ENCODE measurements around the gene HTR4. TPM values are rescaled to one million over a fixed set of nuclear protein-coding genes. Genes with fewer than 3 reads are reported as not detected.

HTR4 gene
- total RNA-seq, 1 experiment from 2014 or later, result not detected

- ChIA-PET POLR2A (no interaction called here), RAD21 (ENCODE audit: low non-redundant PET in 1 of 2, low total read pairs in 2 of 2, uncharacterized antibody in 2 of 2, unreplicated experiment in 2 of 2) (no interaction called here), CTCF (interaction anchor here (0.5 kb wide), 1 partner anchor 833 kb away, joined by 3 read pairs; no protein-coding TSS in a partner anchor)
- no TSS peak for BruUV-seq (replicated peaks)
- H2AFZ ChIP-seq (ENCODE audit: low read depth, low read length, poor library complexity, severe bottlenecking), result no peak overlapping the region
- no peaks in the 10 kb centered on the region for H3K36me3 ChIP-seq (ENCODE audit: control insufficient read depth in 1 of 2, insufficient read depth in 2 of 2, low read length in 2 of 2)
- H3K27ac ChIP-seq (ENCODE audit: low read depth, low read length), result no peak overlapping the region
- intact Hi-C loops (cut with micrococcal nuclease), result no loop called here
- DNase-seq (ENCODE audit: low read depth, low spot score) (no peak), ATAC-seq (no peak)
- no peaks in the 10 kb centered on the region for H3K9me3 ChIP-seq (ENCODE audit: control insufficient read depth in 1 of 2, insufficient read depth in 1 of 2, low read depth in 1 of 2, low read length in 2 of 2)
- H3K79me2 ChIP-seq (ENCODE audit: insufficient read depth, low read length), result no peaks in the 10 kb centered on the region
- no peaks in the 10 kb centered on the region for H3K9me2 ChIP-seq (ENCODE audit: insufficient read depth)
- H3K27me3 ChIP-seq (ENCODE audit: insufficient read depth, low read length), result peaks cover 22% of the 10 kb centered on the region; the same call in 1 of the 2 replicates
- no peaks in the 10 kb centered on the region for H3K4me1 ChIP-seq (ENCODE audit: control insufficient read depth in 1 of 2, insufficient read depth in 2 of 2, low read length in 2 of 2)
- no peaks in the 10 kb centered on the region for H4K20me1 ChIP-seq (ENCODE audit: insufficient read depth)
- no peak overlapping the region for H3K4me3 ChIP-seq (replicated peaks in 1 of 2; ENCODE audit: low read depth in 1 of 2, low read length in 2 of 2)
- TF ChIP-seq YY1 (IDR thresholded peaks at IDR 0.05; ENCODE audit: extremely low read depth, insufficient replicate concordance, low read depth, low read length), result no peak
- no peak for TF ChIP-seq SP1 (IDR thresholded peaks at IDR 0.05; ENCODE audit: low read depth)
- TF ChIP-seq POLR2AphosphoS5 (IDR thresholded peaks at IDR 0.05; ENCODE audit: low read depth, low read length), result no peak
- no peak for TF ChIP-seq CTCF (IDR thresholded peaks at IDR 0.05 in 2 of 3, conservative IDR thresholded peaks at IDR 0.05 in 1 of 3; ENCODE audit: borderline replicate concordance in 1 of 3, insufficient read depth in 1 of 3, low read depth in 2 of 3, low read length in 2 of 3)
- no peak for TF ChIP-seq EZH2phosphoT487 (IDR thresholded peaks at IDR 0.05; ENCODE audit: borderline replicate concordance)
- TF ChIP-seq POLR2A (IDR thresholded peaks at IDR 0.05; ENCODE audit: borderline replicate concordance, extremely low read depth, insufficient read depth, insufficient read length), result no peak
- TF ChIP-seq ZFX (IDR thresholded peaks at IDR 0.05), result no peak
- no peak for TF ChIP-seq EZH2 (IDR thresholded peaks at IDR 0.05)
- TF ChIP-seq SIN3A (IDR thresholded peaks at IDR 0.05; ENCODE audit: low read depth), result no peak
- no peak for TF ChIP-seq CEBPB (IDR thresholded peaks at IDR 0.05; ENCODE audit: low read depth)
- TF ChIP-seq ELF1 (IDR thresholded peaks at IDR 0.05; ENCODE audit: borderline replicate concordance, low read depth), result no peak
- TF ChIP-seq ZBTB33 (IDR thresholded peaks at IDR 0.05; ENCODE audit: extremely low read depth, insufficient replicate concordance, low read length), result no peak
- no peak for TF ChIP-seq ZNF274 (IDR thresholded peaks at IDR 0.05; ENCODE audit: low read depth, low read length)
- TF ChIP-seq EGR1 (IDR thresholded peaks at IDR 0.05; ENCODE audit: low read depth), result no peak
- no peak for TF ChIP-seq RAD21 (IDR thresholded peaks at IDR 0.05; ENCODE audit: low read depth)
- no peak for TF ChIP-seq ATF3 (IDR thresholded peaks at IDR 0.05)
- no peak for TF ChIP-seq CBX3 (IDR thresholded peaks at IDR 0.05; ENCODE audit: low read depth)
- no peak for TF ChIP-seq SRF (IDR thresholded peaks at IDR 0.05; ENCODE audit: low read depth)
- no peak for TF ChIP-seq TCF7L2 (IDR thresholded peaks at IDR 0.05; ENCODE audit: borderline replicate concordance, extremely low read depth, insufficient read depth, insufficient read length)
- H3K9ac ChIP-seq (ENCODE audit: low read length), result no peak overlapping the region
- H3K4me2 ChIP-seq (ENCODE audit: low read length), result no peak overlapping the region
Observed at GRCh38 chr5:148466236-148466580, 188.1 kb downstream of the HTR4 start.
